Measurements from ENCODE around the gene BORCS8. TPM values are rescaled to one million over a fixed set of nuclear protein-coding genes. Genes with fewer than 3 reads are reported as not detected.

The BORCS8 gene
- total RNA-seq, 6 experiments from 2014 or later, result 33.9 to 43.2 (median 38.6) TPM

DNA sequence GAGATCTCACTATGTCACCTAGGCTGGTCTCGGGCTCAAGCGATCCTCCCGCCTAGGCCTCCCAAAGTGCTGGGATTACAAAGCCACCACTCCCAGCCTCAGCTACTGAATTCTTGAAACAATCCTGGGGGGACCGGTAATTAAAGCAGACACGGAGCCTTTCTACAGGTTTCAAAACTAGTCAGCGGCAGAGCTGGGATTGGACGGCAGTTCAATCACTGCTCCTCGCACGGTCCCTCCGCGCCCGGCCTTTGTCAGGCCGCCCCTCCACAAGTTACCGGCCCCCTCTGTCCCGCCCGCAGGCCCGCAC, 229 bp downstream of the BORCS8 start:
- no peak for DNase-seq
- peak overlapping the region; percentile 98 for H3K4me3 Mint-ChIP-seq
- peak overlapping the region; percentile 96 for H3K27ac Mint-ChIP-seq
- H3K9me3 Mint-ChIP-seq, result no peaks in the 10 kb centered on the region
- H3K4me1 Mint-ChIP-seq (ENCODE audit: low read depth), result peaks cover 30% of the 10 kb centered on the region
- TF ChIP-seq CTCF (IDR thresholded peaks at IDR 0.05), result no peak
- H3K27me3 Mint-ChIP-seq (ENCODE audit: insufficient read depth), result peaks cover 2% of the 10 kb centered on the region; the same call in 1 of the 2 replicates
- H3K36me3 Mint-ChIP-seq (ENCODE audit: low read depth), result peaks cover 6% of the 10 kb centered on the region; the same call in 1 of the 2 replicates

GRCh38 chr19:19186742-19187141, 5.2 kb downstream of the BORCS8 start:
- H3K36me3 Mint-ChIP-seq (ENCODE audit: low read depth), result peaks cover 27% of the 10 kb centered on the region
- no peak overlapping the region for H3K27ac Mint-ChIP-seq
- TF ChIP-seq CTCF (IDR thresholded peaks at IDR 0.05), result no peak
- peaks cover 2% of the 10 kb centered on the region; the same call in 1 of the 2 replicates for H3K27me3 Mint-ChIP-seq (ENCODE audit: insufficient read depth)
- no peak for DNase-seq
- no peak overlapping the region for H3K4me3 Mint-ChIP-seq
- no peaks in the 10 kb centered on the region for H3K9me3 Mint-ChIP-seq
- H3K4me1 Mint-ChIP-seq (ENCODE audit: low read depth), result peaks cover 15% of the 10 kb centered on the region; the same call in 1 of the 2 replicates

- Mint-ChIP-seq H3K27me3 (ENCODE audit: insufficient read depth) (peaks cover 2% of the 10 kb centered on the region; the same call in 1 of the 2 replicates), H3K4me3 (no peak overlapping the region), H3K4me1 (ENCODE audit: low read depth) (peaks cover 15% of the 10 kb centered on the region; the same call in 1 of the 2 replicates), H3K36me3 (ENCODE audit: low read depth) (peaks cover 33% of the 10 kb centered on the region), H3K9me3 (no peaks in the 10 kb centered on the region), H3K27ac (no peak overlapping the region; the same call in 1 of the 2 replicates)
- DNase-seq, result peak; percentile 31
- TF ChIP-seq CTCF (IDR thresholded peaks at IDR 0.05), result peak; percentile 89
These were observed 5.9 kb downstream of the BORCS8 start for GRCh38 chr19:19185853-19186740.

- Mint-ChIP-seq H3K4me1 (ENCODE audit: low read depth) (no peaks in the 10 kb centered on the region; the same call in 1 of the 2 replicates), H3K36me3 (ENCODE audit: low read depth) (peaks cover 37% of the 10 kb centered on the region), H3K27me3 (ENCODE audit: insufficient read depth) (no peaks in the 10 kb centered on the region; the same call in 1 of the 2 replicates), H3K4me3 (no peak overlapping the region), H3K27ac (no peak overlapping the region), H3K9me3 (no peaks in the 10 kb centered on the region; the same call in 1 of the 2 replicates)
- TF ChIP-seq CTCF (IDR thresholded peaks at IDR 0.05), result no peak
- no peak for DNase-seq
These were observed 10.4 kb downstream of the BORCS8 start for GRCh38 chr19:19181488-19181998.

- Mint-ChIP-seq H3K4me1 (ENCODE audit: low read depth) (no peaks in the 10 kb centered on the region), H3K36me3 (ENCODE audit: low read depth) (peaks cover 30% of the 10 kb centered on the region), H3K27ac (no peak overlapping the region), H3K4me3 (no peak overlapping the region), H3K9me3 (no peaks in the 10 kb centered on the region; the same call in 1 of the 2 replicates), H3K27me3 (ENCODE audit: insufficient read depth) (no peaks in the 10 kb centered on the region; the same call in 1 of the 2 replicates)
- no peak for DNase-seq
- TF ChIP-seq CTCF (IDR thresholded peaks at IDR 0.05), result no peak
These were observed 12.2 kb downstream of the BORCS8 start for GRCh38 chr19:19179548-19180441.

All from HFFc6 (cell line).